ENCODE results near the gene PRKCD. TPM values are rescaled to one million over a fixed set of nuclear protein-coding genes. Genes with fewer than 3 reads are reported as not detected.

Gene PRKCD
- polyA plus RNA-seq, 10 donors, result 5.8 to 9.5 (median 7.0) TPM

DNA sequence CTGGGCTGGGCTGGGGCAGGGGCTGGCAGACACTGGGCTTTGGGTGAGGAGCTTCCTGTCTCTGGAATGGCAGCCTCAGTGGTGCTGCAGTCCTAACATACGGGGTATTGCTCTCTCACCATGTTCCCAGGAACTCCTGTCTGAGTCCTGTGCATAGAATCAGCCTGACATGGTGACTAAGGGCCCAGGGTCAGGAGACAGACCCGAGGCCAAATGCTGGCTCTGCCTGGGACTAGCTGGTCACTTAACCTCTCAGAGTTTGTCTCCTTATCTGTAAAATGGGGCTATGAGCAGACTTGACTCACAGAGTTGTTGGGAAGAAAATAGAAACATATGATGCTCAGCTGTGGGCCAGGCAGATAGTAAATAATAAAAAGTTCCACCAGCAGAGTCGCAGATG lies 28.3 kb downstream of the PRKCD start:
- no peak for DNase-seq

DNA sequence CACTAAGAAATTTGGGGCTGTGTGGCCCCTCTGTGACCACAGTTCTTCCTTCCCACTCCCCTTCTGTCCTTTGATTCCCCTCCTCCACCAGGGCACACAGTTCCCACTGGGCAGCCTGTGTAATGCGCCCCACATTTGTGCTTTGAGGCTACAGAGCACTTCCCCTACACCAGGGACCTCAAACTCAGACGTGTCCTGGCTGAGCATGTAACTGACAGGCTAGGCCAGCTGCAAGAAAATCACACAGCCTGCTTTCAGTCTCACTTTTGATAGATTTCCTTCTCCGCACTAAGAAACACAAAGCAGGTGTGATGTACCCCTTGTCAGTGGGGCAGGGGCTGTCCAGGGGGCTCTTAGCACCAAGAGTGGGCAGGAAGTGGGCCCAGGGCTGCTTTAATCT lies 29.6 kb downstream of the PRKCD start:
- no peak for DNase-seq

DNA sequence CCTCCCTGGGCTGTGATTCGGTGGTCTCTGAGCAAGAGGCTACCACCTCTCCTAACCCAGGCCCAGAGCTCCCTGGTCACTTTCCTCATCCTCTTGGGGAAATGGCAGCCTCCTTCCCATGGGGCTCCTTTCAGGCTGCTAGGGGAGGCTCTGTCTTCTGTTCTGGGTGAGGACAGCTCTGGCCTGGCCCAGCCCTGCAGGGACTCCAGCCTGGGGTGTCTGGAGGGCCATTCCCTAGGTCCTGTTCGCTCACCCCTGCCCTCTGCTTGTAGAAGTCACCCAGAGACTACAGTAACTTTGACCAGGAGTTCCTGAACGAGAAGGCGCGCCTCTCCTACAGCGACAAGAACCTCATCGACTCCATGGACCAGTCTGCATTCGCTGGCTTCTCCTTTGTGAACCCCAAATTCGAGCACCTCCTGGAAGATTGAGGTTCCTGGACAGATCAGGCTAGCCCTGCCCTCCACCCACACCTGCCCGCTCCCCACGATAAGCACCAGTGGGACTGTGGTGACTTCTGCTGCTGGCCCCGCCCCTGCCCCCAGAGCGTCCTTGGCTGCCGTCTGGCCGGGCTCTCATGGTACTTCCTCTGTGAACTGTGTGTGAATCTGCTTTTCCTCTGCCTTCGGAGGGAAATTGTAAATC lies 30.9 kb downstream of the PRKCD start:
- DNase-seq, result no peak

DNA sequence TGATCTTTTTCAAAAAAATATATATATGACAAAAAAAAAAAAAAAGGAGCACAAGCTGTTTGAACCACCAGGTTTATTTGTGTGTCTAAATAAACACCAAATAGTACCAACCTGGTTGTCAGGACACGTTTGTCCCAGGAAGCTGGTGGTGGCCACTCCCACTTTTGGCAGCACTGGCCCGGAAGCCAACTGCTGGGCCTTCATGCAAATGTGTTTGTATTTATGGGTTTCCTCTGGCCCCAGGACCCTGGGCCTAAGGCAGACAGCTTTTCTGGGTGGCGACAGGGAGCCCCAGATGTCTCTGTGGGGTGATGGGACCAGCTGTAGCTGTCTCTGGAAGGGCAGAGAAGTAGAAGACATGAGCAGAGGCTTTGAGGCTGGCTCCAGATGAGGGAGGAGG lies 31.6 kb downstream of the PRKCD start:
- DNase-seq, result no peak

DNA sequence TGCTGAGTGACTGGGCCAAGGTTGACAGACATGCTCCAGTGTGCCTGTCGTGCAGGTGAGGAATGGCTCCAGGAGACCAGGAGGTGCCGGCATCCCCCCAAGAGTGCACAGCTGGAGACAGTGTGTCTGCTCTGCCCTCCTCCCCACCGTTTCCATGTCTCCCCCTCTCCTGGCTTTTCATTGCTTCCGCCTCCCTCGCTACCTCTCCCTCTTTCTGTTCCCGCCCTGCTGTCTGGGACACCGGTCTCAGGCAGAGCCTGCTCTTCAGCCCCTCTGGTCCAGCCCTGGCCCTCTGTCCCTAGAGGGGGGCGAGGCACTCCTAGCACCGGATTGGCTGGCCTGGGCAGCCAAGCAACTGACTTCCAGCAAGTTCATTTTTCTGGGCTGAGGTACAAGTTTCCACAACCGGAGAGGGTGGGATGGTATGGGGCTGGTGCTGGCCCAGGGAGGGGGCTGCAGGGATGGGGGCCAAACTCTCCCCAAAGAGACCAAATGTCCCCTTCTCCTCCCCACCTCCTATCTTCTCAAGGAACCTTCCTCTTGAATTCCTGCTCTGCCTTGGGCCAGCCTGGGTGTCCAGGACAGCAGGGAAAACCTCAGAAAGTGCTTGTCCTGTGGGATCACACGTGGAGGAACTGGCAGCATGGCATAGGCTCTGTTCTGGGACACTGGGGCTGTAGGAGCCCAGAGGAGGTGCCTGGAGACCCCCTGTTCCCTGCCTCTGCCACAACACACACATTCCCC lies 32.6 kb downstream of the PRKCD start:
- DNase-seq, result peak in 2 of 3 donors; percentile 57 to 79

DNA sequence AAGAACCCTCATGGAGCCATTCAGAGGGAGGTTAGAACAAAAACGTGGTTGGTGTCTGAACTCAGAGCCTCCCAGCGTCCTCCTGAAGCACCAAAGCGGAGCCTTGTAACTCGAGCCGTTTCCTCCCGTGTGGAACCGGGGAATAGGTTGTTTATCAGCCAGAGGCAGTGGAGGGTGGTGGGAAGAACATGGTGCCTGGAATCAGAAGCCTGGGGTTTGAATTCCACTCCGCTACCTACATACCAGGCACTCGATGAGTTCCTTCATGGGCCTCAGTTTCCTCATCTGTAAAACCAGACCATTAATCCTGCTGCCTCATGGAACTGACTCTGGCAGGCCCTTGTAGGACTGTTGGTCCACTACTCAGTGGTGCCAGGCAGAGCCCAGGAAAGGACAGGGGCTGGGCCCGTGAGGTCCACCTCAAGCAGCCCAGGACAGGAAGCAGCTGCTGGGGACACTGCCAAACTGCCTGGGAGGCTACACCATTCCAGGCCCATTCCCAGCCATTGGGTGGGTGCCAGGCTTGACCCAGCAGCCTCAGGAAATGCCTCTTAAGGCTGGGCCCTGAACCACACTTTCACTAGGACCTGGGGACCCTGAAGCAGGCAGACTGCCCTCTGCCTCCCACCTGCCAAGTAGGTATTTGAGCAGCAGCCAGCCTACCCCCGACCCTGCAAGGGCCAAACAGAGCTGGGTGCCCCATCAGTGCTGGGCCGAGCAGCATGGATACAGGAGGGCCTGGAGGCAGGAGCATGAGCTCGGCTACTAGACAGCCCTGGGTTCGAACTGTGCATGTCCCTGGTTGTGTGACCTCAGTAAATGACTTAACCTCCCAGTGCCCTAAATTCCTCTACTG lies 33.4 kb downstream of the PRKCD start:
- DNase-seq, result peak in 1 of 3 donors; percentile 57

DNA sequence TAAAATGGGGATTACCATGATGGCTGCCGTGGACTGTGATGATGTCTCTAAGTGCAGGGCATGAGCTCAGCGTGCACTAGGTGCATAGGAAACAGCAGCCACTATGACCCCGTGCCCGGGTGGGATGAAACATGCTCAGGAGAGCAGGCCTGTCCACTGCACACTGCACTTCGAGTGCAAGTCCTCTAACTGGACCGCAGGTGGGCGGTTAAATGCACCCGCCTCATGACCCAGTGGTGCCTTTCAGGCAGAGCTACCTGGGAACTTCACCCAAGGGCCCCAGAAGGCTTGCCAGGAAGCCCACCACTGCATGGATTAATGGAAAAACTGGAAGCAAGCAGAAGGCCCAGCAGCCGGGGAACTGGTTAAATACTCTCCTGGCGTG lies 34.0 kb downstream of the PRKCD start:
- no peak for DNase-seq

DNA sequence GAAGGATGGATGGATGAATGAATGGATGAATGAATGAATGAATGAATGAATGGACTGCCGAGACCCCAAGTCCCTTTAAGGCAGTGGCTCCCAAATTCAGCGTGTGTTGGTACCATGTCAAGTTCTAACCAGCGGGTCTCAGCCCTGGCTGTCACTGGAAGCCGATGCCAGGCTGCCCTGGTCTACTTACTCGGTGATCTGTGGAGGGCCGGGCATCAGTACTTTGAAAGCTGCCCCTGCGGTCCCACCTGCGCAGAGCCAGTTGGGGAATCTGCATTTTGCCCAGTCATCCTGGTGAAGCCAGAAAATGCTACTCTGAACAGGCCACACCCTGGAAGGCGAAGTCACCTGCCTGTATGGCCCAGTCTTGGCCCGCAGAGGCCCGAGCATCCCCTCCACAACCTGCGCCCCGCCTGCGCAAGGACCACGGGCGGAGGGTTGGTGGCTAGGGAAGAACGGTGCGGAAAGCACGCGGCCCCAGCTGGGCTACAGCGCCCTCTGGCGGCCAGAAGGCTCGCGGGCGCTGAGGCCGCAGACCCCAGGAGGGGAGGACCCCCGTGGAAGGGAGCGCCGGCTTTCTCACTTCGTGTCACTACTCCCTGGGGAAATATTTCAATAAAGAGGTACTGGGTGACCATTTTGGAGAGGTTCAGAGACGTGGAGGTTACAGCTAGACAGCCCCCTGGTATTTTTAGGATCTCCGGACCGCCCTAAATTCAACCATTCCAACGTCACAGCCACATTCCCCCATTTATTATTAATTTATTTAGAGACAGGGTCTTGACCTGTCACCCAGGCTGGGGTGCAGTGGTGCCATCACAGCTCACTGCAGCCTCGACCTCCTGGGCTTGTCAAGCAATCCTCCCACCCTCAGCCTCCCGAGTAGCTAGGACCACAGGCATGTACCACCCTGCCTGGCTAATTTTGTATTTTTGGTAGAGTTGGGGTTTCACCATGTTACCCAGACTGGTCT lies 34.9 kb downstream of the PRKCD start:
- DNase-seq, result peak; percentile 18 to 78 (median 61)

DNA sequence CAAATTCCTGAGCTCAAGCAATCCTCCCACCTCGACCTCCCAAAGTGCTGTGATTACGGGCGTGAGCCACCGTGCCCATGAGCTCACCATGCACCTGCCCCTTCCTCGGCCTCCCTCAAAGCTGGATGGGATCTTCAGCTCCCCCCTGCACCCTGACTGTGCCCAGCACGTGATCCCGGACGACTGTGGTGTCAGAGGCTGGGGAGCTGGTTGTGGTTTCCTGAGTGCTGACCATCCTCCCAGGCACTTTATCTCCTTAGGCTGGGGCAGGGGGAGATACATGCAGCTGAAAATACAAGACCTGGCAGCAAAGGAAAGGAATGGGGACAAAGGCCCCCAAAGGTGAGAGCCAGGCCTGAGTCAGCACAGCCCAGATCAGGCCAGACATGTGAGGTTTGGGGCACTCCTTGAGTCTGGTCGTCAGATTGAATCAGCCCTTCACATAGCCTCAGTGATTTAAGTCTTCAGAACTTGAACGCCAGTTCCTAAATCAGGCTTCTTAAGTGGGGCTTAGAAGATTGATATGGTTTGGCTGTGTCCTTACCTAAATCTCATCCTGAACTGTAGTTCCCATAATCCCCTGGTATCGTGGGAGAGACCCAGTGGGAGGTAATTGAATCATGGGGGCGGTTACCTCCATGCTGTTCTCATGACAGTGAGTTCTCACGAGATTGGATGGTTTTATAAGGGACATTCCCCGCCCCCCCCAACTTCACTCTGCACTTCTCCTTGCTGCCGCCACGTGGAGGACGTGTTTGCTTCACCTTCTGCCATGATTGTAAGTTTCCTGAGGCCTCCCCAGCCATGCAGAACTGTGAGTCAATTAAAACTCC lies 35.8 kb downstream of the PRKCD start:
- DNase-seq, result peak in 1 of 3 donors; percentile 29

DNA sequence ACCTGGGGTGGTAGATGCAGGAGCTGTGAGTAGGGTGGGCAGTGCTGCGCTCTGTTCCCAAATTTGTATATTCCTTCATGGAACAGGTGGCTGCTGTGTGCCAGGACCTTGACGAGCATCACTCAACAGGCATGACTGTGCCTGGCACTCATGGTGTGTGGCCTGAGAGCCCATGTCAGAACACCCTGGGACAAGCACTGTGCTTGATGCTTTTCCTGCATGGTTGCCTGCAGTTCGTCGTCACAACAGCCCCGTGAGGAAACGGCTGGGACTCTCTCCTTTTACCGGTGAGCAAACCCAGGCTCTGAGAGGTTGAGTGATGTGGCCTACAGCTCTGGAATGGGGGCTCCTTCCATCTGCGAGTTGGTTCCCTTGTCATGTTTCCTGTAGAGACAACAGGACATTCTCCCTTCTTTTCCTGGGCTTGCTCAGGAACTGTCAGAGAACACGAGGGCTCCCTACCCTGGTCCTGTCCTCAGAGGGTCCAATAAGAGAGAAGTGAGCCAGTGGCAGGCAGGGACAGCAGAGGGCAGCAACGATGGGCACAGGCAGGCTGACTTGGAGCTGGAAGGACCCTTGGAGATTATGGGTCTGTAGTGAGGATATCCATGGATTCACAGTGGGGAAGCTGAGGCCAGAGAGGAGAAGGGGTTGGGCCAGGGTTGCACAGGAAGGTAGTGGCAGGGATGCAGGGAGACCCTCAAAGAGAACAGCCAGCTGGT lies 37.4 kb downstream of the PRKCD start:
- DNase-seq, result no peak

DNA sequence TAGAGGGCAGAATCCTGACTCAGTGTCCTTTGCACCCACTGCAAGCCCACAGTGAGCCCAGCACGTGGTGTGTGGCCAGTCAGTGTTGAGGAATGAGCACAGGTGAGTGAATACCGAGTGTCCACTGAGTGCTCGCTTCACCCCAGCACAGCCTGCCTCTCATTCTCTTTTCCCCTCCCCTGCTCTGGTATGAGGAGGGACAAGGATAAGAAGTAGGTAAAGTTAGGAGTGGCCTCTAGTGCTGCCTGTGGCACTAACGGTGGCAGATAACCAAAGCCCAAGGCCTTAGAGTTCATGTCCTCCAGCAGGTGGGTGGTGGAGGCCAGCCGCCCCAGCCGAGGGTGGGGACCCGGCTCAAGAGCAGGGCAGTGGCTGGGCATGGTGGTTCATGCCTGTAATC lies 38.0 kb downstream of the PRKCD start:
- no peak for DNase-seq

DNA sequence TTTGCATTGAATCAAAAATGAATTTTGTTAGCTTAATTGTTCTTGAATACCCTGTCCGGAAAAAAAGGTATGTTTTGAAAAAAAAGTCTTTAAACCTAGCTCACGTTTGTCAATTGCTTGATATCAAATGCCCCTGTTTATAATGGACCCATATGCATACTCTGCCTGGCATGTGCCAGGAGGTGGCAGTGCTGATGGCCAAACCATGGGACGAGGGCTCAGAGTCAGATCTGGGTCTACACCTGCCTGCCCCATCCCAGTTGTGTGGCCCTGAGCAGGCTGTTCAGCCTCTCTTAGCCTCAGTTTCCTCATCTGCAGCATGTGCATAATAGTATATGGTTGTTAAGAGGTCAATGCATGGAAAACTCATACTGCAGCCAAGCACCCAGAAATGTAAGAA lies 38.8 kb downstream of the PRKCD start:
- DNase-seq, result no peak

DNA sequence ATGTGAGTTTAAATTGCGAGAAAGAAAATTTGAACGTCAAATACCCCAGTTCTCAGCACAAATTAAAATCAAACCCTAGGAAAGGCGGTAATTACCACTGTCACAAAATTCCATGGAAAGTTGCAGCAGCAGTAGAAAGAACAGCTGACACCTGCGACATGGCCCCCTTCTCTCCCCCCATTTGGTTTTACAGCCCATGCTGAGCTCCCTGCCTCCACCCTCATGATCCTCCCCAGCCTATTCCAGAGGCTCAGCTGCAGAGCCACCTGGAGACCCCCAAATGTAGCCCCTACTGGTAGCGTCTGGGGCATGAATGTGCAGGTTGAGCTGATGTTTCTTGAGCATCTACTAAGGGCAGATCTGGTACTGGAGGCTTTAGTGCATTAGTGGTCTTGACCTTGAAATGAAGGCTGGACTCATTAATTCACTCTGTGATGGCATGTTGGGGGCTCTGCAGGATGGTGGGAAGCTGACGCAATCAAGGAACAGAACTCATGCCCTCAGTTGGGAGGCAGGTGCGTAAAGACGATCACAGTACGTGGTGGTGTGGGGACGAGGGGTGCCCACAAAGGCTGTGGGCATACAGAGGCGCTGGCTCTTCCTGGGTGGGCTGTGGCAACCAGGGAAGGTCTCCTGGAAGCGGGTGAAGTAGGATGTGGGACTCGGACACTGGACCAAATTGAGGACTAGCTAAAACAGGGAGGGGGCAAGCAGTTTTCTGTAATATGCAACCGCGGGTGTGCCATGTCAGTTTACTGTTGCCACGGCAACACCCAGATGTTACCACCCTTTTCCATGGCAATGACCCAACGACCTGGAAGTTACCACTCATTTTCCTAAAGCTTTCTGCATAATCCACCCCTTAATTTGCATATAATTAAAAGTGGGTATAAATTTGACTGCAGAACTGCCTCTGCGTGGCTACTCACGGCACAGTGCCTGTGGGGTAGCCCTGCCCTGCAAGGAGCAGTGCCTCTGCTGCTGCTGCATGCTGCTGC lies 39.8 kb downstream of the PRKCD start:
- DNase-seq, result no peak

DNA sequence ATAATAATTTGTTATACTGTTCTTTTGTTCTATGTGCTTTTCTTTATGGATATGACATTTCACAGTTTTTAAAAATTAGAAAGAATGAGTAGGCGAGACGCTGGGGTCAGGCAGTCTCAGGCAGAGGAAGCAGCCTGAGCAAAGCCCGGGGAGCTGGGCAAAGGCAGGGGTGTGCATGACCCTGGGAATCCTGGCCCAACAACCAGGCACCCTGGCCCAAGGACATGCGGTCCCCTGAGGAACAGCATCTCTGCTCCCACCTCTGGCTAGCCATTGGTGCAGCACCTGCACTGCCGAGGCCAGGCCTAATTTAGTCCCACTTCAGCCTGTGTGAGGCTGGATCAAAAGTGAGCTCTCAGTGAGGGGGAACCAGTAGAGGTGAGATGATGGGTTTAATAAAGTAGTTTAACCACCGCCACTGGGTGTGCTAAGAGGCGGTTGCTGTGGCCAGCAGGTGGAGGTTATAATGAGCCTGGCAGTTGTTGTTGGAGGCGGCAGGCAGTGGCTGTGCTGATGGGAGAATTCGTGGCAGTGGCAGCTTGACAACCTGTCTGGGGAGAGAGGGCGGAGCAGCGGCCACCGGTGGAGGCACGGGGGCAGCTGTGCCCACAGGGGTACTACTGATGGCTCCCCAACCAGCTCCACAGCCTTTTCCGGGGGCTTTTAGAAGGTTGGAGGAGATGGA lies 41.5 kb downstream of the PRKCD start:
- DNase-seq, result no peak

DNA sequence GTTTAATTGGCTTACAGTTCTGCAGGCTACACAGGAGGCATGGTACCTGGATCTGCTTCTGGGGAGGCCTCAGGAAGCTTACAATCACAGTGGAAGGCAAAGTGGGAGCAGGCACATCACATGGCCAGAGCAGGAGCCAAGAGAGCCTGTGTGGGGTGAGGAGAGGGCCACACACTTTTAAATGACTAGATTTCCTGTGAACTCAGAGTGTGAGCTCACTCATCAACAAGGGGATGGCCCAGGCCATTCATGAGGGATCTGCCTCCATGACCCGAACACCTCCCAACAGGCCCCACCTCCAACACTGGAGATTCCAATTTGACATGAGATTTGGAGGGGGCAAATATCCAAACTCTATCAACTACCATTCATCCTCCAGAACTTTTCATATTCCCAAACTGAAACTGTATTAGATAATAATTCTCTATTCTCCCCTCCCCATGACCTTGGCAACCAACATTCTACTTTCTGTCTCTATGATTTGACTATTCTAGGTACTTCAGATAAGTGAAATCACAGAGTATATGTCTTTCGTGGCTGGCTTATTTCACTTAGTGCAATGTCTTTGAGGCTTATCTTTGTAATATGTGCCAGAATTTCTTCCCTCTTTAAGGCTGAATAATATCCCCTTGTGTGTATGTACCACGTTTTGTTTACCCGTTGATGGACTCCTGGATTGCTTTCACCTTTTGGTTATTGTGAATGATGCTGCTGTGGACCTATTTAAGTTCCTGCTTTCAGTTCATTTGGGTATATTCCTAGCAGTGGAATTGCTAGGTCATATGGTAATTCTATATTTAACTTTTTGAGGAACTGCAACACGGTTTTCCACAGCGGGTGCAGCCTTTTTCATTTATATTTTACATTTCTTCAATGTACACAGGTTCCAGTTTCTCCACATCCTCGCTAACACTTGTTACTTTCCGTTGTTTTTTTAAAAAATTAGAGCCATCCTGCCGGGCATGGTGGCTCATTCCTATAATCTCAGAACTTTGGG lies 51.0 kb downstream of the PRKCD start:
- no peak for DNase-seq

DNA sequence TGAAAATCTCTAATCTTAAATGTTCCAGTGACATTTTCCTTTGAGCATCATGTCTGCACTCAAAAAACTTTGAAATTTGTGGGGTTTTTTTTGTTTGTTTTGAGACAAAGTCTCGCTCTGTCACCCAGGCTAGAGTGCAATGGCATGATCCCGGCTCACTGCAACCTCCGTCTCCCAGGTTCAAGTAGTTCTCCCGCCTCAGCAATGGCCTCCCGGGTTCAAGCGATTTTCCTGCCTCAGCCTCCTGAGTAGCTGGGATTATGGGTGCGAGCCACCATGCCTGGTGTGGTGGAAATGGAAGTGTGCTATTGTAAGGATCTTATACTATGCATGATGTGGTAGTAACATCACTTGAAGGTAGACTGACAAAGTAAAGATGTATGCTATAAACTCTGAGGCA lies 52.3 kb downstream of the PRKCD start:
- DNase-seq, result no peak

DNA sequence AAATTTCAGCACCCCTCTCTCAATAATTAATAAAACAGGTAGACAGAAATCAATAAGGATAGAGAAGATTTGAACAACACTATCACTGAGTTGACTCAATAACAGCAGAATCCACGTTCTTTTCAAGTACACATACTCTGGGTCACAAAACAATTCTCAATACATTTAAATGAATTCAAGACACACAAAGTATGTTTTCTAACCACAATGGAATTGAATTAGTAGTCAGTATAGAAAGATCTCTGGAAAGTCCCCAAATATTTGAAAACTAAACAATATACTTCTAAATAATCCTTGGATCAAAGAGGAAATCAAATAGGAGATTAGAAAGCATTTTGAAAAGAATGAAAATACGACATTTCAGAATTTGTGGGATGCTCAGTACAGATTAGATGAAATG lies 54.8 kb downstream of the PRKCD start:
- DNase-seq, result no peak

Measured in muscle of back (tissue), 11 donors.